Middle frontal gyrus (tissue), 1 donor: ENCODE measurements around the gene YKT6.

ENCODE experiments used
- DNase-seq: peaks from one replicate; pipeline ENCODE4 v3.0.0-alpha.2; 2015; ENCODE audit warnings: low spot score; ENCODE audit errors: extremely low spot score

Gene YKT6

DNA sequence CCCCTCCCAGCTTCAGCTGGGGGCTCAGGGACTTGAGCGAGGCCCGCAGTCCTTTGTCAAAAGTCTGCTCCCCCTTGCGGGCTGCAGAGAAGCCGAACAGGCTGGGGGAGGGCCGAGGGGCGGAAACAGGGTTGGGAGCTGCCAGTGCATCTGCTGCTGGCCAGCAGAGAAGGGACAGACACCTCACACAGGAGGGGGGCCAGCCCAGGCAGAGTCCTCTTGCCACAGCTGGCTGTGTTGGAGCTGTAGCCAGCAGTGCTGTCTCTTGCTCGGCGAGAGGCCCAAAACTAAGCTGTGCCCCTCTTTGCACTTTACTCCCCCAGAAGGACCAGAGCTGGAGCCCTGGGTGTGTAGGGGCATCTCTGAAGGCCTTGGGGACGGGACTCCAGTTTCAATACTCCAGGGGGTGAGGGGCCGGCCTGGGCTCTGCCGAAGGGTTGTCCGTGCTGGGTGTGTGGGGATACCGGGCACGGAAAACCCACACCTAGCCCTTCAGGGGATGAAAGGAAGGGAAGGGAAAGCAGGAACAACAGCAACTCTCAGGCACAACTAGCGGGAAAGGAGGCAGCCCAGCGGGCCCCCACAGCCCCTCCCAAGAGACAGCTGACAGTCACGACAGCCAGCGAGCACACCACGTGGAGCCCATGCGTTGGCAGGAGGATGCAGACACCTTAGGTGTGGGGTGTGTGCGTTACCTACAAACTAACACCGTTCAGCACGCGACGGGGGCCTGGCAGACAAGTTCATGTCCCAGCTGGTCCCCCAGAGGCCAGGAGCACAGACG lies 17.8 kb downstream of the YKT6 start:
- DNase-seq = no peak

- DNase-seq = no peak
Observed at GRCh38 chr7:44219371-44220045, 18.7 kb downstream of the YKT6 start.

DNA sequence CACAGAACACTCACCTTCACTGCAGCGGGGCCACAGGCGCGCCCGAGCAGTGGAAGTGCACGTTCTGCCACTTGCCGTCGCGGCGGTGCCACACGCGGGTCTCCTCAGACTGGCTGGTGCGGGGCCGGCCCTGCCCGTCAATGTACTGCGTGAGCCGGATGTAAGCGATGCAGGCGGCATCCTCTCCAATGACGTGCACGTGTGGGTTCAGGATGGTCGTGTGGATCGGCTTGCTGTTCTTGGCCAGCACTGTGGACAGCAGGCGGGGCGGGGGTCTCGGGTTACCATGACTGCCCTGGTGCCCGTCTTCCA lies 19.2 kb downstream of the YKT6 start:
- DNase-seq = no peak

- DNase-seq = no peak
Observed at GRCh38 chr7:44220358-44221112, 19.8 kb downstream of the YKT6 start.

DNA sequence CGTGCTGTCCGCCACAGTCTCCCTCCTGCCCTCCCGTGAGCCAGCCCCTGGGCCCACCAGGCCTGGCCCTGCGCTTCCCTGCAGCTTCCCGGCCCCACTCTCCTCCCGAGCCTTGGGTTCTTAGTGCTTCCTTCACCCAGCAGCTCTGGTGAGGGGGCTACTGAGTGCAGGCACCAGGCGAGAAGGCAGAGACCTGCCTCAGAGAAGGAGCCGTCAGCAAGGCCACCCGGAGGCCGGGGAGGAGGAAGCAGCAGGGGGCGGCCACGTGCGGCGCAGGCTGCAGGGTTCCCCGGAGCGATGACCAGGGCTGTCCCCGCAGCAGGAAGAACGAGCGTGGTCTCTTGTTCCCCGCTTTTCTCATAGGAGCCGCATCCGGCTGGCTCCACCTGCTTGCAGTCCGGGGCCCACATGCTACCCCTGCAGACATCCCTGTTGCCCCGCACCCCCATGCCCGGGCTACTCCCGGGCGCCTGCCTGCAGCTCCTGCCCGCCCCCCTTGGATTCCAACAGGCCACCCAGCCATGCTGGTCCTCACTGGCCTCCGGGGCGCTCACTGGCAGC lies 20.5 kb downstream of the YKT6 start:
- DNase-seq = no peak

- DNase-seq = no peak
Observed at GRCh38 chr7:44222074-44222473, 21.3 kb downstream of the YKT6 start.

GRCh38 chr7:44222776-44223261 lies 22.0 kb downstream of the YKT6 start:
- DNase-seq = no peak

- DNase-seq = no peak
Observed at GRCh38 chr7:44223362-44224079, 22.7 kb downstream of the YKT6 start.

GRCh38 chr7:44224080-44224973 lies 23.5 kb downstream of the YKT6 start:
- no peak for DNase-seq

GRCh38 chr7:44224974-44225565 lies 24.3 kb downstream of the YKT6 start:
- DNase-seq = no peak

DNA sequence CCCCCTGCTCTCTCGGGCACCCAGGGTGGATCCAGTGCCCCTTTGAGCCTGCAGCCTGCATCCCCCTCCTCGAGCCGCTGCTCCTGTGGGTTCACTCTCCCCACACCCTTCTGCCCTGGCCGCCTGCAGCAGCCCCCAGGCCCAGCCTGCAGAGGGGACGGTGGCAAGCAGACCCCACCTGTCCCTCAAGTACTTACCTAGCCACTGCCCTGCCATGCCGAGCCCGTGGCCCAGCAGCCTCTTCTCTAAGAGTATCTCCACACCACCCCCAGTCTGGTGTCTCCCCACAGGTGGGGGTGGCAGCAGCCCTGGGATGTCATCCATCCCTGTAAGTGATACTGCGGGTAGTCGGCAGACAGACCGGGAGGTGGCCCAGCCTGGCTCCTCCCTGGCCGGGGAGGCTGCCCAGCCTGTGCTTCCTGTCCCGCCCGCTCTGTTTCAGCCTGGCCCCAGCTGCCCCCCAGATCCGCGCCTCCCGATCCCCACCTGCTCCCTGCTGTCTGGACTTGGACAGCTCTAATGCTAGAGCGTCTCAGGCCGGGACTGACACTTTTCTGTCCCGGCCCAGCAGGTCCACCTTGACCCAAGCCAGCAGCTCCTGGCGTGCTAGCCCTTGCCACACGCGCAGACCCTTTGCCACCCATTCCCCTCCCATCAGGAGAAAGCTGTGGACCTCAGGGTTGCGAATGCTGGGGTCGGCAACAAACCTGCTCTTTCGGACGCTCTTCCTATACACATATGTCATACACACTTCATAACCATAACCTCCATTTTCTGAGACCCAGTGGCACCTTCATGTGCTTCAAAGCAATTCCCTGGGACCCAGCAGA lies 25.0 kb downstream of the YKT6 start:
- no peak for DNase-seq

GRCh38 chr7:44226396-44226753 lies 25.6 kb downstream of the YKT6 start:
- DNase-seq = no peak

GRCh38 chr7:44227911-44228310 lies 27.1 kb downstream of the YKT6 start:
- no peak for DNase-seq

GRCh38 chr7:44228571-44229350 lies 28.0 kb downstream of the YKT6 start:
- no peak for DNase-seq

GRCh38 chr7:44229546-44230105 lies 28.8 kb downstream of the YKT6 start:
- DNase-seq = no peak

- no peak for DNase-seq
Observed at GRCh38 chr7:44230286-44230685, 29.5 kb downstream of the YKT6 start.

DNA sequence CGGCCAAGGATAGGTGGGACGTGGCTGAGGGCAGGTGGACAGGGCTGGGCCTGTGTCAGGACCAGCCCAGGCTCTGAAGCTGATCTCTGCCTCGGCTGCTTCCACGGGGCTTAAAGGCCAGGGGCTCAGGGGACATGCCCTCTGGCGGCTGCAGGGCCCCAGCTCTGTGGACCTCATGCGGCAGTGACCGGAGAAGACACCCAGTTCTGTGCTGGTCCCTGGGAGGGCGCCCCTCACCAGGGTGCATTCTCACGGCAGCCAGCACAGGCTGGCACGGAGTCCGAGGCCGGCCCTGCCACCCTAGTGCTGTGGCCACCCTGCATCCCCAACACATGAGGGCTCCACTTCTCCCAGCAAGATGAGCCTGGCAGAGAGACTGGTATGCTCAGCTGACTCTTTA lies 30.3 kb downstream of the YKT6 start:
- no peak for DNase-seq

GRCh38 chr7:44232396-44232795 lies 31.6 kb downstream of the YKT6 start:
- DNase-seq = no peak
